GM18505 (cell line): ENCODE data around the gene DYNLT4.
A peak's percentile ranks its signal among the peaks of the same experiment; 100 is the strongest.

Experiments used
- ATAC-seq: cut with Tn5 transposase; IDR thresholded peaks from one replicate; pipeline ENCODE4 v1.9.1; 2021; ENCODE audit not compliant: unreplicated experiment
- POLR2A ChIP-seq: IDR thresholded peaks from 4 replicates; pipeline ENCODE4 v1.6.1; 2011; ENCODE audit warnings: borderline replicate concordance; ENCODE audit not compliant: insufficient read depth, insufficient read length; ENCODE audit errors: extremely low read depth

The DYNLT4 gene

GRCh38 chr1:44808063-44808937 is 1.1 kb upstream of the DYNLT4 start, which contains the start of gene BTBD19:
Gene BTBD19, plus strand, starts transcription at chr1:44808523. Its CDS starts 298 bp downstream, at chr1:44808821.
- TF ChIP-seq POLR2A: peak; percentile 24
- peak; percentile 21 for ATAC-seq

- TF ChIP-seq POLR2A: peak; percentile 45
- ATAC-seq: peak; percentile 34
These were observed 362 bp upstream of the DYNLT4 start for GRCh38 chr1:44807364-44808062.

DNA sequence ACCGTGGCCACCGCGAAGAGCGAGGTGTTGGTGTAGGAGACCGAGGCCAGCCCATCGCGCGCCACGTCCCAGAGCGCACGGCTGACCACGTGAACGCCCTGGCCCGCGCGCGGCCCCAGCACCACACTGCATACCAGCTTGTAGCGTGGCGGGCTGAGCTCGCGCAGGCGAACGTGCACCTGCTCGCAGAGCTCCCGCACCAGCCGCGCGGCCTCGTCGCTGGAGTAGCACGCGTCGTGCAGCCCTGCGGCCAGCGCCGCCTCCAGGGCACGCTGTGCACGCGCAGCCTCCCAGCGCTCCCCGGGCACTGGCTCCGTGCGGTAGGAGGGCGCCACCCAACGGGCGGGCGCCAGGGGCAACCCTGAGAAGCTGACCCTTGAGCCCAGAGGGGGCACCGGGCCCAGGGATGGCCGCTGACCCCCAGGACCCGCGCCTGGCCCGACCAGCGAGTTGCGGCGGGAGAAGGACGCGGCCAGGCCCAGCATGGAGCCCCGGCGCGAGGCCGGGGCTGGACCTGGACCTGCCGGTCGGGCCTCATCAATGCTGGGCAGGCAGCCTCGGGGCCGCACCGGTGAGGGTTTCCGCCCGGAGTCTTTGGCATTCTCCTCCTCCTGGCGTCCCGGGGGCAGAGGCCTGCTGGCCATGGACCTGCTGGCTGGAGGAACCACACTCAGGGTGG is 987 bp downstream of the DYNLT4 start:
- no peak for TF ChIP-seq POLR2A
- no peak for ATAC-seq

DNA sequence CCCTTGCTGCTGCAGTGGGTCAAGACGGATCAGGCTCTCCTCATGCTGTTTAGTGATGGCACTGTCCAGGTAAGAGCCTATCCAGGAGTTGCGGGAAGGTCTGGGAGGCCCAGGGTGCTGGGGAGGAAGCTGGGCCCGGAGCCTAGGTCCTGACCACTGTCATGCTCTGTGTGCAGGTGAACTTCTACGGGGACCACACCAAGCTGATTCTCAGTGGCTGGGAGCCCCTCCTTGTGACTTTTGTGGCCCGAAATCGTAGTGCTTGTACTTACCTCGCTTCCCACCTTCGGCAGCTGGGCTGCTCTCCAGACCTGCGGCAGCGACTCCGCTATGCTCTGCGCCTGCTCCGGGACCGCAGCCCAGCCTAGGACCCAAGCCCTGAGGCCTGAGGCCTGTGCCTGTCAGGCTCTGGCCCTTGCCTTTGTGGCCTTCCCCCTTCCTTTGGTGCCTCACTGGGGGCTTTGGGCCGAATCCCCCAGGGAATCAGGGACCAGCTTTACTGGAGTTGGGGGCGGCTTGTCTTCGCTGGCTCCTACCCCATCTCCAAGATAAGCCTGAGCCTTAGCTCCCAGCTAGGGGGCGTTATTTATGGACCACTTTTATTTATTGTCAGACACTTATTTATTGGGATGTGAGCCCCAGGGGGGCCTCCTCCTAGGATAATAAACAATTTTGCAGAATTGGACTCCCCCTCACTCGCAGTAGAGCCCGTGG is 1.7 kb downstream of the DYNLT4 start:
- no peak for TF ChIP-seq POLR2A
- no peak for ATAC-seq

DNA sequence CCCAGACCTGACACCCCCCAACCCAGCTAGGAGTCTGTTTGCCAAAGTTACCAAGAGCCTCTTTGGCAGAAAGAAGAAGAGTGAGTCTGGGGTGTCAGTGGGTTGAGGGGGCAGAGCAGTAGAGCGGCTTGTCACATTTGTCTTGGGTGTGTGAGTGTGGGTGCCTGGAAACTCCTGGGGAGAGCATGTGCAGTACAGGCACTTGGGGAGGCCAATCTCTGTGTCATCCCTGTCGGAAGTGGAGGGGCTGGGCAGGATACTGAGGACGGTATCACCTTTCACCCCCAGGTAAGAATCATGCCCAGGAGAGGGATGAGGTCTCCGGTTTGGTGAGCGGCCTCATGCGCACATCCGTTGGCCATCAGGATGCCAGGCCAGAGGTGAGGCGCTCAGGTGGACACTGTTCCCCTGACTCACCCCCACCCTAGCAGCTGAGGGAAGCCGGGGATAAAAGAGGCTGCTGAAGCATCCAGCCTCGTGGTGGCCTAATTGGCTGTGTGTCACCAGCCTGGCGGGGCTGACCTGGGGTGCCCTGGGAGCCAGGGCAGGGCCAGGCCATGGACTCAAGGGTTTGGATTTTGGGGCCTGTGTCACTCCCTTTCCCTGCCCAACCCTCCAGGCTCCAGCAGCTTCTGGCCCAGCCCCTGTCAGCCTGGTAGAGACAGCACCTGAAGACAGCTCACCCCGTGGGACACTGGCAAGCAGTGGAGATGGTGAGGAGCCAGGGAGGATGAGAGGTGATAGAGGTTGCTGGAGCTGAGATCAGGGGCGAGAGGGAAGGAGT is 3.6 kb downstream of the DYNLT4 start:
- no peak for ATAC-seq
- TF ChIP-seq POLR2A: no peak

GRCh38 chr1:44803062-44803311 is 4.2 kb downstream of the DYNLT4 start:
- ATAC-seq: no peak
- no peak for TF ChIP-seq POLR2A

DNA sequence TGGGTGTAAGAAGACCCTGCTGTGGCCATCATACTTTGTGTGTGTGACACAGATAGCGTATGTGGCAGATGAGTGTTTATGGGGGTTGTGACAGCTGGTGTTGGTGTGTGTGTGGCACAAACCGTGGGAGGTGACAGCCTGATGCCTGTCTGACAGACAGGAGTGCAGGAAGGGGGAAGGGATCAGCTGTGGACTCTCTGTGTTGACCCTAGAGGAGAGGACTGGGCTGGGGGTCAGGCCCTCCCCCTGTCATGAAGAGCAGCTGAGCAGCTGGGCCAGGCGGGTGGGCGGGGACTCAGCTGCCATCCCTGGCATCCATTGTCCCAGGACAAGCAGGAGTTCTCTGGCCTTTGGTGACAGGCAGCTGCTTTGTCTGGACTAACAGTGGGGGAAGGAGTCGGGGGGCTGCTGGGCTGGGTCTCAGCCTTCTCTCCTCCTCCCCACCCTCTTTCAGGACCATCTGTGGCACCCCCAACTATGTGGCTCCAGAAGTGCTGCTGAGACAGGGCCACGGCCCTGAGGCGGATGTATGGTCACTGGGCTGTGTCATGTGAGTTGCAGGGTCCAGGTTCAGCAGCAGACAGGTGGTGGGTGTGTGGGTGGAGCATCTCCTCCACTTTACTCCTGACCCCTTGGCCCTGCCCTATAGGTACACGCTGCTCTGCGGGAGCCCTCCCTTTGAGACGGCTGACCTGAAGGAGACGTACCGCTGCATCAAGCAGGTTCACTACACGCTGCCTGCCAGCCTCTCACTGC is 4.7 kb downstream of the DYNLT4 start:
- no peak for ATAC-seq
- no peak for TF ChIP-seq POLR2A

- no peak for ATAC-seq
- no peak for TF ChIP-seq POLR2A
These were observed 5.5 kb downstream of the DYNLT4 start for GRCh38 chr1:44801491-44802305.

DNA sequence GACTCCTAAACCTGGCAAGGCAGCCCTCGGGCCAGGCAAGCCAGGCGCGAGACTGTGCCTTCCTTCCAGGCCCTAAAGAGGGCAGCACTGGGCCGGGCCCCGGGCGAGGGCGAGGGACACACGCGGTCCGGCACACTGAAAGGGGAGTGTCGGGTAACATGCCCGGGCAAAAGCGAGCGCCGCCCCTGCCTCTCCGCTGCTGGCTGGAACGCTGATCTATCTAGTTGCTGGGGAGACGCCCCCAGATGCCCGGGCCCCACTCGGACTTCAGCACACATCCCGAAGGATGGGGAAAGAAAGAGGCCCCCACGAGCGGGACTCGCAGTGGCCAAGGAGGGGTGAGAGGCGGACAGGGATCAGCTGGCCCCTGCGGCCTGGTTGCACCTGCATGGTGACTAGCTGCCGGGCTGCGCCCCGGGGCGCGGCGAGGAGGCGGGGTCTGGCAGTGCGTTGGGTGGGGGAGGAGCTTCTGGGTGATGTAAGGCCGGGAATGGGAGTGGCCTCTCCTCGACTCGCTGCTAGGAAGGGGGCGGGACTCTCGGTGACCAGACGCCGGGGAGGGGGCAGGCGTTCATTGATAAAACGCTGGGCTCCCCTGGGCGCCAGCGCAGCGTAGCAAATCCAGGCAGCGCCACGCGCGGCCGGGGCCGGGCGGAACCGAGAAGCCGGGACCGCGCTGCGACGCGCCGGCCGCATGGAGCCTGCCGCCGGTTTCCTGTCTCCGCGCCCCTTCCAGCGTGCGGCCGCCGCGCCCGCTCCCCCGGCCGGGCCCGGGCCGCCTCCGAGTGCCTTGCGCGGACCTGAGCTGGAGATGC is 7.2 kb downstream of the DYNLT4 start, which contains the start of gene PLK3:
PLK3 (plus strand) TSS at position 608 of the 815 bp plus-strand sequence; CDS start at position 695, 87 bp downstream.
- ATAC-seq: peak; percentile 79

More for the DNA sequence above, 7.2 kb downstream of the DYNLT4 start, which contains the start of gene PLK3:
- peak; percentile 95 for TF ChIP-seq POLR2A
